RPMI8226 (cell line): Measurements from ENCODE around the gene CCDC13.

Experiments used
- DNase-seq: peaks from one replicate; pipeline ENCODE4 v3.0.0-alpha.2; 2015

CCDC13 gene

DNA sequence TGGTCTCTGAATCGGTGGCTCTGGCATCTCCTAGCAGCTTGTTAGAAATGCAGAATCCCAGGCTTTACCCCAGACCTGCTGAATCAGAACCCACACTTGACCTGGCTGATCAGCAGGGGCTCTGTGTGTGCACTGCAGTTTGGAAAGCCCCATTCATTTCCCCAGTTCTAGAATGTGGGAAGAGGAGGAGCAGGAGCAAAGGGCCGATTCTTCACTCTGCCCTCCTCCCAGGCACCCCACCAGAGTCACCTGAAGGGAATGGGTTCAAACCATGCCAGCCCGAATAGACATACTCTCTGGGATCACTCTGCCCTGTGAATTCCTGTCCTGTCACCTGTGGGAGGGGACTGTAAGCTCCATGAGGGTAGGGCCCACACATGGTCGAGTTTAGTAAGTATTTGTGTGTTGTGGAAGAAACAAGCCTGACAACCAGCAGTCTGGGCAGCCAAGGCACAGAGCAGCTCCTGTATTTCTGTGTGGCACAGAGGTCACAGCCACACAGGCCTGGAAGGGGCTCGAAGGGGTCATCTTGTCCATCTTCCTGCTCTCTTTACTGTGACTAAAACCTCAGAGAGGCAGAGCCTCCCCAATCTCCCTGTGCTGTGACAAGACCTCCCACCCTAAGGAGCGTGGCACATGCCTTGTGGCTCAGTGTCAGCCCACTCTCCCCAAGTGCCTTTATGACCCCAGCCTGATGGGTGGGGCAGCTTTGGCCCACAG, 41.4 kb downstream of the CCDC13 start:
- DNase-seq: no peak

DNA sequence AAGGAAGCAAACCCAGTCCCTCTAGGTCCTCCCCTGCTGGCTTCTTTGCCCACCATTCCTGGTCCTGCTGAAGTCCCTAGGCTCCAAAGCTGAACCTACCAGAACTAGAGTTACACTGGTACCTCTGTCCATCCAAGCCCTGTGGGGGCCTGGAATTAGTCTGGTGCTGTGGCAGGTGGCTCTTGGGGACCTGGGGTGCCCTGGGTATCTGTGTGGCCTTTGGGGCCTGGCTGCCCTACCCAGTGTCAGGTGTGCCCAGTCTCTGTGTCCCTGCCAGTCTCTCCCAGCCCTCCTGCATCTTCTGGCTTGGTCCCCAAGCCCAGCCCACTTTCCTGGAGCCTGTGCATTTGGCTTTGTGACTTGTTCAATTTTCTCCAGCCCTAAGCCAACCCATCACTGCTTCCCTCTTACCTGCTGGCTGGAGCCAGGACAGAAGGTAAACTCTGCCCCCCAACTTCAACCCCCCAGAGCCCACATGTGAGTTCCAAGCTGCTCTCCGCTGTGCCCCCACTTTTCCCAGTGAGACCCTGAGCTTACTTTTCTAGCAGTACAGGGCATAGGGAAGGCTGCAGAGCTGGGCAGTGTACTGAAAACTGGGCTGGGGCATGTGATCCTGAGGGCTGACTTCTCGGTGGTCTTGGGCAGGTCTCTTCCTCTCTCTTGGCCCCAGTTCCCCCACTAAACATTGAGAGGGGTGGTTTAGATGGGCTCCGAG, 42.2 kb downstream of the CCDC13 start:
- DNase-seq: no peak

DNA sequence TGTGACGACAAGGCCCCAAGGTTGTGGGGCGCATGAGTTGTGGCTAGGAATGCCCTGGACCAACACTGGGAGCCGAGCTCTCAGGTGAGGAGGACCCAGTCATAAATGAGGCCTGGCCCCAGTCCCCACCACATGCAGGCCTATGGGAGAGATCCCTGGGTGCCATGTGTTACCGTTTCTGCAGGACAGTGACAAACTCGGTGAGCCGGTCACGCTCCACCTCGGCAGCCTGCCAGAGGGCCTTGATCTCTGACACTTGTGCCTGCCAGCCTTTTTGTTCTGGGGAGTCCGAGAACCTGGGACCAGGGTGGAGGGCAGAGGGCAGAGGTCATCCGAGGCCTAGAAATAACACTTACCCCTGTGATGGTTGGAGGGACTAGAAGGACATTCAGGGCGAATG, 42.8 kb downstream of the CCDC13 start:
- DNase-seq: no peak

DNA sequence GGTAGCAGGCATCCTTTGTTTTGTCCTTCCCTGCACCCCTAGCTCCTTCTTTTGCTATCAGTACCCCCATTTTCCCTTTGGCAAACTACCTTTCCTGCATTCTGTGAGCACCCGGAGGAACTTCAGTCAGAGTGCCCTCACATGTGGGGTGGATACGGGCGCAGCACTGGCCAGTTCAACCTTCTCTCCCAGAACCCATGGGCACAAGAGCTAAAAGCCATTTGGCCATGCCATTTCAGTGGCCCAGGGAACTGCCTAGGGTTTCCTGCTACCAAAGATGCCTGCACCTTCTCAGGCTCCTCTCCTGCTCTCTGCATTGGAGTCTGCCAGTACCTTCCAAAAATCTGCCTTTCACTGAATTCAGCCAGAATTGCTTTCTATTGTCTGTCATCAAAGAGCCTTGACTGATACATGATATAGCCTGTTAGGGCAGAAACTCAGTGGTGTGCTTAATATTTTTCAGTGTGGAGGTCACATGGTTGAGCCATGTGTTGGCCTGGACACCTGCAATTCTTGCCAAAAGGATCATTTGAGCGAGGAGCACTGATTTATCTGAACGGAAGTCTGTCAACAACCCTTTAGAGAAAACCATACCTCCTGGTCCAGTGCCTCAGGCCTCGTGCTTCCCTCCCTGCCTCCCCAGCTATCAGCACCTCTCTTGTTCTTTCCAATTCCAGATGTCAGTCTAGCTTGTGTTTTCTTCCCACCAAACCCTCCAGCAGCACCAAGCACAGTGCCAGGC, 43.5 kb downstream of the CCDC13 start:
- no peak for DNase-seq

DNA sequence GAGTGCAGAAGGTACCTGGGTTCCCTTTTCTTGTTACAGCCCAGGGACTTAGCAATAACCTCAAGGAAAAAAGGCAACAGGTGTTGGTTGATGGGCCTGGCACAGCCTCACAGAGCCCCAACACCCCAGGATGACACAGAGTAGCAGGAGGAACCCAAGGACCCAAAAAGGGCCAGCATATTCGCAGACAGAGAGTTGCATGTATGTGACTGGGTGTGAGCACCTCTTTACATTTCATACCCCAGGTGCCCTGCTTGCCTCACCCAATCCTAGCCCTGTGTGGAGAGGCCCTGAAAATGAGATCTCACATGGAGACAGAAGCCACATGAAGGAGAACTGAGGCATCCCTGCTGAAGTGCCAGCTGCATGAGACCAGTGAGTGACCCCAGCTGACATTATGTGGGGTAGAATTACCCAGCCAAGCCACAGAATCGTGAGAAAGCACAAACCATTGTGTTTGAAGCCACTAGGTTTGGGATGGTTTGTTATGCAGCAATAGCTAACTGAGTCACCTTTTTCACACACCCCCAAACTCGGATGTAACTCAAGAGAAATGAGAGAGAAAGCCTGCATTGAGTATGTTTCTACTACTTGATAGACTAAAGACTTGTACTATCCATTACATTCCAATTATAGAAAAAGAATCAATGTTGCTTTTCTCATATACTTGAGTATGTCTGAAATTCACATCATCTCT, 44.2 kb downstream of the CCDC13 start:
- no peak for DNase-seq

DNA sequence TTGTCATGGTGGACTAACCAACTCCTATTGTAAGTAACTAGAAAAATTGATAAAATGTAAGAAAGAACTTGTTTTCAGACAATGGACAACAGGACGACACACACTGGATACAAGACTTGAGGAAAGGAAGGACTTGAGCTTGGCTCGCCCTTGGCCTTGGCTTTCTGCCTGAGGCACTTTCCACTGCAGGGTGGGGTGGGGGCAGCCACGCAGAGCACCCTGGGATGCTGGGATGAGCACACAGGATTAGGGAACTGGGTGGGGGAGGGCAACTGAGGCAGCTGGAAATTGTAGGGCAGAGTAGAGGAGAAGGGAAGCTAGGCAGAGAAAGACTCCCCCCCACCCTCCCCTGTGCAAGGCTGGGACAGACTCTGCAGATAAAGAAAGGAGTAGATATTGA, 45.0 kb downstream of the CCDC13 start:
- DNase-seq: no peak

DNA sequence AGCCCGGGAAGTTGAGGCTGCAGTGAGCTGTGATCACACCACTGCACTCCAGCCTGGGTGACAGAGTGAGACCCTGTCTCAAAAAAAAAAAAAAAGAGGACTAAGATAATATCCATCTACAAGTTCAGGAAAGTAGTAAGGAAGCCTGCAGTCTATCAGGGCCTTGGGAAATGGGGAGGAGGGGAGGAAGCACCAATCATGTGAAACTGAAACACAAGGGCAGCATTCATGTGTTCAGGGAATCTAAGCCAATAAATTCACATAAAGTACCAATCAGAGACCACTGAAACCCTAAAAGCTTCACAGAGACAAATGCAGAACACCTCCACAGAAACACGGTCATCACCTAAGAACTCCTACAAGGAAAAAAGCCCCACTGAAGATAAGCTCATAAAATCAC, 47.6 kb downstream of the CCDC13 start:
- no peak for DNase-seq

DNA sequence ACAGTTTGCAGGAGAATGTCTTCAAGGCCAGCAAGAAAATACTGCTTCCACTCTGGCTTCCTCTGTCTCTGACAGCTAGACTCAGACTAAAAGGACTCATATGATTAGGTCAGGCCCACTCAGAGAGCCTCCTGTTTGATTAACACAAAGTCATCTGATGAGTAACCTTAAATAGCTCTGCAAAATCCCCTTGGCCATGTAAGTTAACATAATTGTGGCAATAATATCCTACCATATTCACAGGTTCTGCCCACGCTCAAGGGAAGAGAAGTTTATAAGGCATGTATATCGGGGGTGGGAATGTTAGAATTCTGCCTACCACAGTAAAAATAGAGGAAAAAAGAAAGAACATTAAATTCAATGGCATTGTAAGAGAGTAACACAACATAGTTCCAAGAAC, 49.8 kb downstream of the CCDC13 start:
- no peak for DNase-seq
